ENCODE data around the gene RTP5.

GRCh38 chr2:241864168-241864849 lies 5.2 kb upstream of the RTP5 start:
- TF ChIP-seq EZH2 (IDR thresholded peaks at IDR 0.05; ENCODE audit: borderline replicate concordance, low read depth, low read length, severe bottlenecking), result no peak
- no peak for TF ChIP-seq POLR2A (IDR thresholded peaks at IDR 0.05; ENCODE audit: low read depth, low read length)
- TF ChIP-seq POLR2AphosphoS5 (IDR thresholded peaks at IDR 0.05; ENCODE audit: insufficient read depth, low read depth, low read length), result no peak
- no peak for TF ChIP-seq CTCF (IDR thresholded peaks at IDR 0.05; ENCODE audit: extremely low read depth in 1 of 2, insufficient read depth in 1 of 2, low read depth in 1 of 2, low read length in 2 of 2)
- TF ChIP-seq MAX (IDR thresholded peaks at IDR 0.05; ENCODE audit: insufficient read depth, insufficient read length), result no peak
- TF ChIP-seq JUN (IDR thresholded peaks at IDR 0.05; ENCODE audit: borderline replicate concordance, insufficient read depth, insufficient read length, low read depth), result no peak
- no peak for TF ChIP-seq MYC (IDR thresholded peaks at IDR 0.05; ENCODE audit: low read depth, low read length)
